Endothelial cell (in vitro differentiated cells): Measurements from ENCODE around the gene MINDY3. TPM values are rescaled to one million over a fixed set of nuclear protein-coding genes. Genes with fewer than 3 reads are reported as not detected.
A peak's percentile ranks its signal among the peaks of the same experiment; 100 is the strongest.

Experiments used
- DNase-seq: peaks from one replicate; pipeline ENCODE4 v3.0.0; 2021; ENCODE audit warnings: low spot score
- H3K27ac Mint-ChIP-seq: one replicate; pipeline ENCODE4 v1.8.0; 2021; ENCODE audit warnings: mixed read lengths, inconsistent platforms; ENCODE audit not compliant: unreplicated experiment
- H3K27me3 Mint-ChIP-seq: one replicate; pipeline ENCODE4 v1.8.0; 2021; ENCODE audit warnings: mild to moderate bottlenecking, moderate library complexity, mixed read lengths, inconsistent platforms; ENCODE audit not compliant: unreplicated experiment
- H3K36me3 Mint-ChIP-seq: one replicate; pipeline ENCODE4 v1.8.0; 2021; ENCODE audit warnings: mild to moderate bottlenecking, low read depth, mixed read lengths, inconsistent platforms; ENCODE audit not compliant: unreplicated experiment
- H3K4me1 Mint-ChIP-seq: one replicate; pipeline ENCODE4 v1.8.0; 2021; ENCODE audit warnings: mild to moderate bottlenecking, mixed read lengths, inconsistent platforms; ENCODE audit not compliant: unreplicated experiment
- H3K4me3 Mint-ChIP-seq: one replicate; pipeline ENCODE4 v1.8.0; 2021; ENCODE audit warnings: mild to moderate bottlenecking, mixed read lengths, inconsistent platforms; ENCODE audit not compliant: unreplicated experiment
- H3K9me3 Mint-ChIP-seq: one replicate; pipeline ENCODE4 v1.8.0; 2021; ENCODE audit warnings: mixed read lengths, inconsistent platforms; ENCODE audit not compliant: unreplicated experiment
- total RNA-seq: library from RNA; stranded (reverse); fragmentation: NEBNext Ultra II Directional; extraction: Animal tissue kit (Norgen Biotek cat#: 25700); gene quantifications from one replicate; pipeline ENCODE4 v1.2.1, GENCODE V29; 2021; ENCODE audit not compliant: unreplicated experiment
- TF ChIP-seq, protein P1 (sequence below): fragments of 200-600 bp; sonication (generic); IDR thresholded peaks from one replicate; pipeline ENCODE4 v1.5.0; 2021; ENCODE audit warnings: antibody characterized with exemption; ENCODE audit not compliant: unreplicated experiment

MINDY3 gene
- total RNA-seq, 1 donor from 2014 or later: 26.1 TPM

- Mint-ChIP-seq H3K4me3 (no peak overlapping the region), H3K27me3 (peaks cover 1% of the 10 kb centered on the region), H3K27ac (no peak overlapping the region), H3K4me1 (peaks cover 11% of the 10 kb centered on the region), H3K9me3 (no peaks in the 10 kb centered on the region), H3K36me3 (peaks cover 11% of the 10 kb centered on the region)
- TF ChIP-seq, protein P1, sequence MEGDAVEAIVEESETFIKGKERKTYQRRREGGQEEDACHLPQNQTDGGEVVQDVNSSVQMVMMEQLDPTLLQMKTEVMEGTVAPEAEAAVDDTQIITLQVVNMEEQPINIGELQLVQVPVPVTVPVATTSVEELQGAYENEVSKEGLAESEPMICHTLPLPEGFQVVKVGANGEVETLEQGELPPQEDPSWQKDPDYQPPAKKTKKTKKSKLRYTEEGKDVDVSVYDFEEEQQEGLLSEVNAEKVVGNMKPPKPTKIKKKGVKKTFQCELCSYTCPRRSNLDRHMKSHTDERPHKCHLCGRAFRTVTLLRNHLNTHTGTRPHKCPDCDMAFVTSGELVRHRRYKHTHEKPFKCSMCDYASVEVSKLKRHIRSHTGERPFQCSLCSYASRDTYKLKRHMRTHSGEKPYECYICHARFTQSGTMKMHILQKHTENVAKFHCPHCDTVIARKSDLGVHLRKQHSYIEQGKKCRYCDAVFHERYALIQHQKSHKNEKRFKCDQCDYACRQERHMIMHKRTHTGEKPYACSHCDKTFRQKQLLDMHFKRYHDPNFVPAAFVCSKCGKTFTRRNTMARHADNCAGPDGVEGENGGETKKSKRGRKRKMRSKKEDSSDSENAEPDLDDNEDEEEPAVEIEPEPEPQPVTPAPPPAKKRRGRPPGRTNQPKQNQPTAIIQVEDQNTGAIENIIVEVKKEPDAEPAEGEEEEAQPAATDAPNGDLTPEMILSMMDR: no peak
- no peak for DNase-seq
Observed at GRCh38 chr10:15809450-15809849, 50.9 kb downstream of the MINDY3 start.

GRCh38 chr10:15808204-15808797, 52.0 kb downstream of the MINDY3 start:
- H3K9me3 Mint-ChIP-seq: no peaks in the 10 kb centered on the region
- peaks cover 1% of the 10 kb centered on the region for H3K27me3 Mint-ChIP-seq
- no peak overlapping the region for H3K27ac Mint-ChIP-seq
- DNase-seq: no peak
- H3K36me3 Mint-ChIP-seq: peaks cover 11% of the 10 kb centered on the region
- TF ChIP-seq, protein P1: no peak
- H3K4me1 Mint-ChIP-seq: peaks cover 11% of the 10 kb centered on the region
- H3K4me3 Mint-ChIP-seq: no peak overlapping the region

- H3K4me1 Mint-ChIP-seq: peaks cover 11% of the 10 kb centered on the region
- no peaks in the 10 kb centered on the region for H3K9me3 Mint-ChIP-seq
- no peak overlapping the region for H3K4me3 Mint-ChIP-seq
- peak overlapping the region; percentile 22 for H3K27ac Mint-ChIP-seq
- H3K36me3 Mint-ChIP-seq: peaks cover 15% of the 10 kb centered on the region
- peaks cover 1% of the 10 kb centered on the region for H3K27me3 Mint-ChIP-seq
- DNase-seq: no peak
- TF ChIP-seq, protein P1: no peak
Observed at GRCh38 chr10:15805395-15806058, 54.8 kb downstream of the MINDY3 start.

DNA sequence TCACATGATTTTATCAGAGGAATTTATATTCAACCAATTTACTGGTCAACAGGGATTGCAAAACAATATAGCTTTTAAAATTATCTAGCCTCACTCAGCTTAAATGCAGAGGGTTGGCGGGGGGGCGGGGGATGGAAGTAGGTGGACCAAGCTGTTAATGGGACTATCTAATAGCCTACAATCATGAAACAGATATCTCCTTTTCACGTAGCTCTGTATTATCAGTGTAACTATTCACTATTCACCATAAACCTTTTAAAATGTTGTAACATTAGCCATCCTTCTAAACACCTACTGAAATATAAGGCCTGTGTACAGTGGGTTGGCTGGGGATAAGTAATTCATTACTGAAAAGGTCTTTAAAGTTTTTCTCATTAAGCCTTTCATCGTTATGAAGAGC, 56.2 kb downstream of the MINDY3 start:
- Mint-ChIP-seq H3K27ac (no peak overlapping the region), H3K27me3 (peaks cover 1% of the 10 kb centered on the region), H3K4me1 (peaks cover 11% of the 10 kb centered on the region), H3K36me3 (peaks cover 16% of the 10 kb centered on the region), H3K4me3 (no peak overlapping the region), H3K9me3 (no peaks in the 10 kb centered on the region)
- TF ChIP-seq, protein P1: no peak
- no peak for DNase-seq

DNA sequence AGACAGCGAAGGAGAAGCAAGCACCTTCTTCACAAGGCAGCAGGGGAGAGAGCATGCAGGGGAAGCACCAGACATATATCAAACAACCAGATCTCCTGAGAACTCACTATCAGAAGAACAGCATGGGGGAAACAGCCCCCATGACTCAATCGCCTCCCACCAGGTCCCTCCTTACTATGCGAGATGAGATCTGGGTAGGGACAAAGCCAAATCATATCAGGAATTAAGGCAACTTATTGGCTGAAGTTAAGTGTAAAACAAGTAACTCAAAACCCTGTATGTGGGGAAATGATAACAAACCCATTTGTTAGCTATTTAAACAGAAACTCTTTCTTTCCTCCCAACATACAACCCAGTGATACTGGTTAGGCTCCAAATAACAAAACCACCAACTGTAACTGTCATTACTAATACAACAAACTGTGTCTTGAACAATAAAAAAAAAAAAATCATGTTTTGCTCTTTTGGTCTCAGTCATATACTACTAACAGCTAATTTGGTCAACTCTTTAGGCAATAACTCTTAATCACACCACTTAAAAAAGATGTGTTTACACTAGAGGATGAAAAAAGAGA, 57.8 kb downstream of the MINDY3 start:
- Mint-ChIP-seq H3K36me3 (peaks cover 16% of the 10 kb centered on the region), H3K4me3 (no peak overlapping the region), H3K4me1 (peaks cover 9% of the 10 kb centered on the region), H3K27ac (no peak overlapping the region), H3K9me3 (no peaks in the 10 kb centered on the region), H3K27me3 (peaks cover 1% of the 10 kb centered on the region)
- no peak for DNase-seq
- TF ChIP-seq, protein P1: no peak
